Muscle of arm (tissue), 12 donors: ENCODE measurements around the gene POP4. TPM values are rescaled to one million over a fixed set of nuclear protein-coding genes. Genes with fewer than 3 reads are reported as not detected.
A peak's percentile ranks its signal among the peaks of the same experiment; 100 is the strongest.

ENCODE experiments used
- DNase-seq: peaks from one replicate; pipeline ENCODE4 v3.0.0-alpha.2; 2013
- polyA plus RNA-seq, 12 donors: library from polyadenylated mRNA; unstranded; fragments of 120-200 nt; gene quantifications; one replicate each; pipeline ENCODE4 v1.2.1, GENCODE V29; 2013; ENCODE audit not compliant: insufficient read length in 12 of 12

Gene POP4
- polyA plus RNA-seq, 12 donors, result 25.1 to 52.3 (median 44.1) TPM; not detected in 1

GRCh38 chr19:29658221-29658991 lies 52.3 kb downstream of the POP4 start:
- DNase-seq, result no peak

- DNase-seq, result no peak
These were observed 54.8 kb downstream of the POP4 start for GRCh38 chr19:29660835-29661234.

GRCh38 chr19:29662278-29662603 lies 56.2 kb downstream of the POP4 start:
- no peak for DNase-seq

- peak; percentile 75 for DNase-seq
These were observed 56.7 kb downstream of the POP4 start for GRCh38 chr19:29662604-29663404.

GRCh38 chr19:29663861-29664752 lies 58.0 kb downstream of the POP4 start:
- no peak for DNase-seq

- no peak for DNase-seq
These were observed 58.7 kb downstream of the POP4 start for GRCh38 chr19:29664753-29665214.

- DNase-seq, result peak; percentile 83
These were observed 59.2 kb downstream of the POP4 start, which contains the start of gene PLEKHF1 for GRCh38 chr19:29665215-29665825. Gene PLEKHF1 (plus strand): TSS chr19:29665461. CDS start chr19:29673840, 8,379 bp downstream.

GRCh38 chr19:29665826-29666577 lies 59.9 kb downstream of the POP4 start:
- DNase-seq, result no peak

Other genes starting within 250 kb of the POP4 start
- gene VSTM2B, start 80.3 kb upstream of the POP4 start, polyA plus RNA-seq, result under 1 TPM in 9 of 12 donors, not detected in 3; 0.13 to 0.40 (median 0.16) TPM
- gene PLEKHF1, start 59.2 kb downstream of the POP4 start, polyA plus RNA-seq, result 1 to 10 TPM in 10 of 12 donors, not detected in 2; 2.5 to 5.5 (median 3.5) TPM
- 10 to 100 TPM in 11 of 12 donors, not detected in 1; 18.0 to 40.5 (median 23.7) TPM for gene C19orf12, start 109.0 kb downstream of the POP4 start, polyA plus RNA-seq
- gene CCNE1, start 205.7 kb downstream of the POP4 start, polyA plus RNA-seq, result 10 to 100 TPM in 11 of 12 donors, not detected in 1; 12.7 to 29.0 (median 23.8) TPM